ENCODE data around the gene SLC35F3. TPM values are rescaled to one million over a fixed set of nuclear protein-coding genes. Genes with fewer than 3 reads are reported as not detected.

SLC35F3 gene
- total and polyA plus RNA-seq, 2 experiments from 2014 or later = 1.0 to 3.2 TPM

GRCh38 chr1:234019387-234019786, 114.9 kb downstream of the SLC35F3 start:
- Mint-ChIP-seq H3K9me3 (no peaks in the 10 kb centered on the region), H3K36me3 (ENCODE audit: low read depth) (no peaks in the 10 kb centered on the region), H3K27ac (no peak overlapping the region), H3K27me3 (ENCODE audit: insufficient read depth, low read depth, poor library complexity) (peaks cover under 1% of the 10 kb centered on the region), H3K4me3 (no peak overlapping the region), H3K4me1 (no peaks in the 10 kb centered on the region)
- no peaks in the 10 kb centered on the region for H3K4me1 ChIP-seq (ENCODE audit: insufficient read depth)
- no peak for TF ChIP-seq ZNF462 (CRISPR knock-in tag; IDR thresholded peaks at IDR 0.05)
- no peak for TF ChIP-seq ZNF331 (CRISPR knock-in tag; IDR thresholded peaks at IDR 0.05; ENCODE audit: low read depth)
- no peak for TF ChIP-seq ZNF114 (CRISPR knock-in tag; IDR thresholded peaks at IDR 0.05)
- no peaks in the 10 kb centered on the region for H3F3A ChIP-seq (replicated peaks; ENCODE audit: low read depth)
- H3K36me3 ChIP-seq (ENCODE audit: insufficient read depth) = no peaks in the 10 kb centered on the region
- H3K79me2 ChIP-seq (replicated peaks; ENCODE audit: insufficient read depth) = no peaks in the 10 kb centered on the region
- no peaks in the 10 kb centered on the region for H4K20me1 ChIP-seq (replicated peaks; ENCODE audit: insufficient read depth)
- no peak overlapping the region for H3K27ac ChIP-seq (ENCODE audit: low read depth)
- no peak overlapping the region for H2AFZ ChIP-seq
- no peaks in the 10 kb centered on the region; the same call in 1 of the 2 replicates for H3K27me3 ChIP-seq (ENCODE audit: insufficient read depth)
- DNase-seq (ENCODE audit: low spot score) (no peak), ATAC-seq (no peak)
- no peaks in the 10 kb centered on the region for H3K9me2 ChIP-seq (ENCODE audit: insufficient read depth)
- H3K4me2 ChIP-seq = no peak overlapping the region
- no peak overlapping the region for H3K4me3 ChIP-seq

GRCh38 chr1:234022302-234022701, 117.8 kb downstream of the SLC35F3 start:
- Histone ChIP-seq H3K36me3 (ENCODE audit: insufficient read depth) (no peaks in the 10 kb centered on the region), H2AFZ (no peak overlapping the region), H4K20me1 (replicated peaks; ENCODE audit: insufficient read depth) (no peaks in the 10 kb centered on the region), H3K4me3 (no peak overlapping the region), H3K4me1 (ENCODE audit: insufficient read depth) (peaks cover 7% of the 10 kb centered on the region; the same call in 1 of the 2 replicates), H3K4me2 (no peak overlapping the region), H3K27me3 (ENCODE audit: insufficient read depth) (peaks cover 2% of the 10 kb centered on the region), H3K79me2 (replicated peaks; ENCODE audit: insufficient read depth) (no peaks in the 10 kb centered on the region), H3K9me2 (ENCODE audit: insufficient read depth) (no peaks in the 10 kb centered on the region), H3F3A (replicated peaks; ENCODE audit: low read depth) (no peaks in the 10 kb centered on the region), H3K27ac (ENCODE audit: low read depth) (no peak overlapping the region)
- no peak for DNase-seq (ENCODE audit: low spot score)
- Mint-ChIP-seq H3K27me3 (ENCODE audit: insufficient read depth, low read depth, poor library complexity) (peaks cover 4% of the 10 kb centered on the region), H3K4me3 (no peak overlapping the region), H3K27ac (no peak overlapping the region), H3K36me3 (ENCODE audit: low read depth) (no peaks in the 10 kb centered on the region), H3K9me3 (no peaks in the 10 kb centered on the region), H3K4me1 (no peaks in the 10 kb centered on the region)
- no peak for ATAC-seq
- TF ChIP-seq CREB1 (CRISPR knock-in tag; IDR thresholded peaks at IDR 0.05; ENCODE audit: low read depth) (no peak), CTCF (conservative IDR thresholded peaks at IDR 0.05; ENCODE audit: low read depth in 2 of 2) (no peak), EZH2phosphoT487 (IDR thresholded peaks at IDR 0.05; ENCODE audit: unreplicated experiment) (no peak), ZNF114 (CRISPR knock-in tag; IDR thresholded peaks at IDR 0.05) (no peak), ZNF331 (CRISPR knock-in tag; IDR thresholded peaks at IDR 0.05; ENCODE audit: low read depth) (no peak), POLR2AphosphoS5 (IDR thresholded peaks at IDR 0.05; ENCODE audit: low read depth) (no peak), ETS1 (IDR thresholded peaks at IDR 0.05) (no peak)
